Mammary epithelial cell (primary cell): ENCODE results near the gene PTGER3.

Source experiments
- CTCF ChIP-seq, 2 donors: IDR thresholded peaks in 1 of 2; conservative IDR thresholded peaks in 1 of 2; 2 replicates each; pipeline ENCODE4 v1.5.1; 2011 to 2012; ENCODE audit warnings: inconsistent platforms in 2 of 2, low read length in 2 of 2, mild to moderate bottlenecking in 2 of 2, control low read depth in 1 of 2, low read depth in 1 of 2; ENCODE audit not compliant: insufficient read depth in 1 of 2; ENCODE audit errors: extremely low read depth in 1 of 2
- EZH2 ChIP-seq: IDR thresholded peaks from 2 replicates; pipeline ENCODE4 v1.6.1; 2012; ENCODE audit warnings: low read length, inconsistent platforms, borderline replicate concordance

- TF ChIP-seq CTCF (conservative IDR thresholded peaks at IDR 0.05 in 1 of 2, IDR thresholded peaks at IDR 0.05 in 1 of 2; ENCODE audit: extremely low read depth in 1 of 2, insufficient read depth in 1 of 2, low read depth in 1 of 2, low read length in 2 of 2) (no peak), EZH2 (no peak)
These were observed 28.8 kb downstream of the PTGER3 start for GRCh38 chr1:71018791-71019190.
